Esophagus muscularis mucosa (tissue), 3 donors: ENCODE results near the gene SYNE1.

Experiments used
- CTCF ChIP-seq, 3 experiments: fragments of 200-600 bp in 2 of 3; fragments of 450-650 bp in 1 of 3; sonication (generic) in 2 of 3; IDR thresholded peaks; one replicate each; pipeline ENCODE4 v1.5.1; 2017 to 2019; ENCODE audit warnings: antibody characterized with exemption in 3 of 3, mild to moderate bottlenecking in 2 of 3, moderate library complexity in 1 of 3
- EP300 ChIP-seq: sonication (generic); formaldehyde crosslinking; IDR thresholded peaks from one replicate; pipeline ENCODE4 v1.6.1; 2017; ENCODE audit warnings: antibody characterized with exemption

- no peak for TF ChIP-seq EP300
- TF ChIP-seq CTCF (IDR thresholded peaks at IDR 0.05): no peak
These were observed 540.2 kb downstream of the SYNE1 start for GRCh38 chr6:152096863-152097496.
